ENCODE results near the gene MRPL37.
"Not testable (repeated sequence)": the region's sequence is repeated elsewhere in the genome, so short reads cannot be mapped to it uniquely, and the experiment has no call there.

The MRPL37 gene

GRCh38 chr1:54199151-54199764 lies 709 bp upstream of the MRPL37 start:
- Histone ChIP-seq H3K4me3 (ENCODE audit: low read depth, low read length) (peak overlapping the region; percentile 89), H2AFZ (peak overlapping the region; percentile 93), H3K79me2 (peaks cover 12% of the 10 kb centered on the region), H3K4me1 (peaks cover 5% of the 10 kb centered on the region), H3K4me2 (ENCODE audit: low read length) (peak overlapping the region; percentile 72), H3K27me3 (ENCODE audit: control insufficient read depth, insufficient read depth, low read length) (no peaks in the 10 kb centered on the region), H3K36me3 (ENCODE audit: control insufficient read depth, insufficient read depth, low read length) (no peaks in the 10 kb centered on the region), H3K9me3 (ENCODE audit: control insufficient read depth, low read length) (no peaks in the 10 kb centered on the region), H3K9ac (no peak overlapping the region), H3K27ac (peak overlapping the region; percentile 49)
- TF ChIP-seq CTCF (IDR thresholded peaks at IDR 0.05): no peak

- Histone ChIP-seq H3K9me3 (ENCODE audit: control insufficient read depth, low read length) (no peaks in the 10 kb centered on the region), H3K4me1 (peaks cover 5% of the 10 kb centered on the region), H3K4me3 (ENCODE audit: low read depth, low read length) (peak overlapping the region; percentile 89), H3K9ac (peak overlapping the region; percentile 80), H3K4me2 (ENCODE audit: low read length) (peak overlapping the region; percentile 77), H3K27ac (peak overlapping the region; percentile 49), H3K27me3 (ENCODE audit: control insufficient read depth, insufficient read depth, low read length) (no peaks in the 10 kb centered on the region), H3K79me2 (peaks cover 12% of the 10 kb centered on the region), H3K36me3 (ENCODE audit: control insufficient read depth, insufficient read depth, low read length) (no peaks in the 10 kb centered on the region), H2AFZ (peak overlapping the region; percentile 93)
- no peak for TF ChIP-seq CTCF (IDR thresholded peaks at IDR 0.05)
Observed at GRCh38 chr1:54200519-54200997, 591 bp downstream of the MRPL37 start.

- H3K9me3 ChIP-seq (ENCODE audit: control insufficient read depth, low read length): no peaks in the 10 kb centered on the region
- H3K4me3 ChIP-seq (ENCODE audit: low read depth, low read length): no peak overlapping the region
- no peak overlapping the region for H2AFZ ChIP-seq
- H3K79me2 ChIP-seq: peaks cover 12% of the 10 kb centered on the region
- H3K27me3 ChIP-seq (ENCODE audit: control insufficient read depth, insufficient read depth, low read length): no peaks in the 10 kb centered on the region
- H3K27ac ChIP-seq: no peak overlapping the region
- H3K4me2 ChIP-seq (ENCODE audit: low read length): no peak overlapping the region
- TF ChIP-seq CTCF (IDR thresholded peaks at IDR 0.05): no peak
- no peaks in the 10 kb centered on the region for H3K36me3 ChIP-seq (ENCODE audit: control insufficient read depth, insufficient read depth, low read length)
- no peak overlapping the region for H3K9ac ChIP-seq
- peaks cover 2% of the 10 kb centered on the region for H3K4me1 ChIP-seq
Observed at GRCh38 chr1:54204199-54204598, 4.2 kb downstream of the MRPL37 start.

DNA sequence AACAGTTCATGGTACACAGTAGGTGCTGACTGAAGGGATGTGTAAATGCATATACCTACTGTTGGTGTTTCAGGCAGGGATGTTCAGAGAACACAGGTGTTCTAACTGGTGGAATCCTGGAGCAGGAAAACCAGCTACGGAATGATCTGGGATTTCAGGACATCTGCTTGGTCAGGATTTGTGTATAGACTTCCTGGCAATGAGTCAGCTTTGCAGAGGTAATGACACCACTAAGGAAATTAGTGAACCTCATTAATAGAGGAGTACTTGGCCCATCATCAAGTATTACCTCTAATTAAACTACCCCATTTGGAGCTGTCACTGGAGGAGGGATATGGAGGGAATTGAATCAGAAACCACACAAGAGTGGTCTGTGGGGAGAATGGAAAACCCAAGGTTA lies 7.3 kb downstream of the MRPL37 start:
- Histone ChIP-seq H3K9me3 (ENCODE audit: control insufficient read depth, low read length) (no peaks in the 10 kb centered on the region), H3K27ac (no peak overlapping the region), H3K4me1 (no peaks in the 10 kb centered on the region), H3K9ac (no peak overlapping the region), H3K79me2 (no peaks in the 10 kb centered on the region), H2AFZ (no peak overlapping the region), H3K36me3 (ENCODE audit: control insufficient read depth, insufficient read depth, low read length) (no peaks in the 10 kb centered on the region), H3K27me3 (ENCODE audit: control insufficient read depth, insufficient read depth, low read length) (no peaks in the 10 kb centered on the region), H3K4me3 (ENCODE audit: low read depth, low read length) (no peak overlapping the region), H3K4me2 (ENCODE audit: low read length) (no peak overlapping the region)
- no peak for TF ChIP-seq CTCF (IDR thresholded peaks at IDR 0.05)

- H3K4me3 ChIP-seq (ENCODE audit: low read depth, low read length); H3K27me3 ChIP-seq (ENCODE audit: control insufficient read depth, insufficient read depth, low read length); H3K27ac ChIP-seq; H3K4me1 ChIP-seq; H3K4me2 ChIP-seq (ENCODE audit: low read length); H2AFZ ChIP-seq; H3K79me2 ChIP-seq; H3K9me3 ChIP-seq (ENCODE audit: control insufficient read depth, low read length); H3K9ac ChIP-seq; H3K36me3 ChIP-seq (ENCODE audit: control insufficient read depth, insufficient read depth, low read length): not testable (repeated sequence)
Observed at GRCh38 chr1:54207896-54208295, 7.9 kb downstream of the MRPL37 start.

All from parathyroid adenoma (tissue), 2 donors.